DMS153 treated with DMSO at 0.1 percent for 48 hours (cell line): ENCODE results near the gene STEAP2.

Experiments
- DNase-seq: peaks from one replicate; lab custom pipeline; 2025; ENCODE audit not compliant: unreplicated experiment; lab: John Stamatoyannopoulos, UW

The STEAP2 gene

GRCh38 chr7:90267263-90267858, 55.8 kb downstream of the STEAP2 start:
- no peak for DNase-seq

- no peak for DNase-seq
Observed at GRCh38 chr7:90269163-90269562, 57.6 kb downstream of the STEAP2 start.

- DNase-seq, result no peak
Observed at GRCh38 chr7:90270431-90271178, 59.1 kb downstream of the STEAP2 start.

GRCh38 chr7:90271753-90272152, 60.2 kb downstream of the STEAP2 start:
- DNase-seq, result no peak

- DNase-seq, result no peak
Observed at GRCh38 chr7:90272242-90272641, 60.7 kb downstream of the STEAP2 start.

- DNase-seq, result no peak
Observed at GRCh38 chr7:90274161-90274560, 62.6 kb downstream of the STEAP2 start.

- DNase-seq, result no peak
Observed at GRCh38 chr7:90276033-90276728, 64.6 kb downstream of the STEAP2 start.
